GM21576 (cell line): ENCODE data around the gene IQGAP3.

Source experiments
- ATAC-seq: cut with Tn5 transposase; IDR thresholded peaks from one replicate; pipeline ENCODE4 v1.9.1; 2021; ENCODE audit warnings: mild to moderate bottlenecking, moderate library complexity; ENCODE audit not compliant: unreplicated experiment

The IQGAP3 gene

DNA sequence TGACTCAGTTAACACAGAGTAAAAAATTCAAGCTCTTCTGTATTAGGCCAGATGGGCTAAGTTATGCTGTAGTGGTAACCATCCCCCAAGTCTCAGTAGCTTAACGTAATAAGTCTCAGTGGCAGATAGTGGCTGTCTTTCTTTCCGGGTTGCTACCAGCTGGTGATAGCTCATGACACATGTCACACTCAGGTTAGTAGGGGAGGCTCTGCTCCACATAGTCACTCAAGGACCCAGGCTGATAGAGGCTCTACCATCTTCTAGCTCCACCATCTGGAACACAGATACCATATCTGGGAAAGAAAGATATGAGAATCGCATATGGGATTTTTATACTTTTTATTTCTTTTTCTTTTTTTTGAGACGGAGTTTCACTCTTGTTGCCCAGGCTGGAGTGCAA is 55.5 kb downstream of the IQGAP3 start:
- ATAC-seq = no peak

DNA sequence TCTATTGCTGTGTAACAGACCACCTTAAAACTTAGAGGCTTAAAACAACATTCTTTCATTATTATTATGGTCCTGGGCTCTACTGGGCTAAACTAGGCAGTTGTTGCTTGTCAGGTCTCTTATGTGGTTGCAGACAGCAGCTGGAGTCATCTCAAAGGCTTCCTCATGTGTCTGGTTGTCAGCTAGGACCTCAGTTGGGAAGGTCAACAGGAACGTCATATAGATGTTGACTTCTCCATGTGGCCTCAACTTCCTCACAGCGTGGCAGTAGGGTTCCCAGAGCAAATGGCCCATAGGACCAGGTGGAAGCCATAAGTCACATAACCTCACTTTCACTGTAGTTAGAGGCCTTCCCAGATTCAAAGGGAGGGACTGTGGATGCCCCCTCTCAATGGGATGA is 56.4 kb downstream of the IQGAP3 start:
- no peak for ATAC-seq

- no peak for ATAC-seq
Measured at GRCh38 chr1:156513185-156513584, 59.2 kb downstream of the IQGAP3 start.

DNA sequence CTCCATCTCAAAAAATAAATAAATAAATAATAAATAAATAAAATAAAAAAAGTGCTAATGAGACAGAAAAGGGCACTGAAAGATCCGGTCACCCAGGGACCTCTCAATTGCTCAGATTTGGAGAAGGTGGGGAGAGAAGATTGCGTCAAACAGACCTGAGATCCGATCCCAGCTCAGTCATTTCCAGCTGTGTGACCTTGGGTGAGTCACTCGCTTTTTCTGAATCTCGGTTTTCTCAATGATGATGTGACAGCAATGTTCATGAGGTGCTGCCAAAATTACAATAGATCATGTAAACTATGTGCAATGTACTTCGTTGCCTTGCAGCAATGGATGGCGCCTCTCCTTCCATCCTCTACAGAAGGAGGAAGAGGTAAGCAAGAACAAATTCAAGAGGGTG is 60.7 kb downstream of the IQGAP3 start:
- no peak for ATAC-seq

DNA sequence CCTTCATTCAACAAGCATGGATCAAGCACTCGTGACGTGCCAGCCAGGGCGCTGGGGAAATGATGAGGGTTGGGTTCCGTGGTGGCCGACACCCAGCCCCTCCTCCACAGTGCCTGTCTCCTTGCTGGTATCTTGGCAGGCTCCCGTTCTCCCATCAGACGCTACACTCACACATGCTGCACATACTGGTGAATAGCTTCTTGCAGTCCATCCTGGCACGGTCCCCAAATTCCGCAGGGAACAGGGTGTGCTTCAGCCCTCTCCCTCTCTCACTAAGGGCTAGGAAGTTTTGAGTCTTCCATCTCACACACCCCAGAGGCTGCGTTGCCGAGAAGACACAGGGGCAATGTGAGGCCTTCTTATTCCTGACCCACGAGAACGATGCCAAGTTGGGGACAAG is 61.7 kb downstream of the IQGAP3 start:
- no peak for ATAC-seq

DNA sequence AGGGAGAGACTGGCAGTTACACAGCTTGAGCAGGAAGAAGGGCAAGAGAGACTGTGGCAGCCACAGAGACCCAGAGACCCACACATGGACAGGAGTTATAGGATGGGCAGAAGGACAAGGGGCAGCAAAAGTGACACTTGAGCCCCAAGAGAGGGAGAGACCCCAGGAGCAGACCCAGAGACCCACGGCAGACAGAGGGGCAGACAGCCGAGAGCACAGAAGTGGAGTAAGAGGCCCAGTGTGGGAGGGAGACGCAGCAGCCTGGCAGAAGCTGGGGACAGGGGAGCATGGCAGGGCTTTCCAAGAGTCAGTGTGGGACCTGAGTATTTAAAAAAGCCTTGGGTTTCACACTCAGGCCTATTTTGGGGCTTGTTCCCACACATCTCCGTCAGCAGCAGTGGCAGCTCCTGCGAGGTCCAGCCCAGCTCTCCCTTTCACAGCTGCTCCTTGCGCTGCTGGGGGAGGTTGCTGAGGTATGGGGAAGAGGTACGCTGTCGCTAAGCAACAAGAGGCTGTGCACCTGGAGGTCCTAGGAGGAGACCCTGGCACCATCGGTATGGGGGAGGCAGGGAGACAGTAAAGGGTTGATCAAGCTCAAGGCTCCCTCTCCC is 62.8 kb downstream of the IQGAP3 start:
- no peak for ATAC-seq

DNA sequence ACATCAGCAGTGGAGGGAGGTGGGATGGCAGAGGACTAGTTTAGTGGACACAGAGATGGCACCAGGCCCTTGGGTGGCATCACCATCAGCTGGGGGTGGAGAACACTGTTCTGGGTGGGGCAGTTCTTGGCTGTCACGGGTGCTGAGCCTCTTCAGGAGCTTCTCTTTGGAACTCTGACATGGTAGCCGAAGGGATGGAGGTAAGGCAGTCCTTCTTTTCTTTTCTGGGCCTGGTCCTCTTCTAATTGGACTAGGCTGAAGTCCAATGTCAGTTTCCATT is 63.5 kb downstream of the IQGAP3 start:
- no peak for ATAC-seq

DNA sequence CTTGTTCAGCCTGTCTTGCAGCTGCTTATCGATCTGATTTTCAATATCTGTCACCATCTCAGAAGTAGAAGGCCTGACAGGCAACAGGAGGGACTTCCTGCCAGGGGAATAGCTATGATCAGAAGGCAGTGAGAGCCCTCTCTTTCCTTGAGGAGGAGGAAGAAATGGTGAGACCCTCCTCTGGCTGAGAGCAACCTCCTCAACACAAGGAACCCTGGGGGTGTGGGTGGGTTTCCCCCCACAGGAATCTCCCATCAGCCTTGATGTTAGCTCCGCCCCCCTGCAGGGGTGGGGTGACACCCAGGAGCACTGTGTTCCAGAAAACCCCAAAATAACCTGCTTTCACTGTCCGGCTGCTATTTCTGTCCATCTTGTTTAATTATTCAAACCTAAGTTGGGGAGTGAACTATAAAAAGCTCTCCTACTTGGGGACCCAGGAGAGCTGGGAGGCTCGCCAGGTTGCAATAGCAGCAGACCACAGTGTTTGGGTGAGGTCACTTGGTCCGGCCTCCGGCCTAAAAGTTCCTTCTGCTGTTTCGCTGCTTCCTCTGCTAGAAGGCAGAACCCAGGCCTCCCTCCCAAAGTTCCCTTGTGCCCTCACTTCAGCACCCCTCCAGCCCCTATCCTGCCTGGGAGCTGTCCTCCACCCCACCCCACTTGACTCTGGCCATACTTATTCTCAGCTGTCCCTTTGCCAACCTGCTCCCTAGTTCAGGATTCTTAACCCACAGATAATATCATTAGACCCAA is 64.0 kb downstream of the IQGAP3 start:
- no peak for ATAC-seq

DNA sequence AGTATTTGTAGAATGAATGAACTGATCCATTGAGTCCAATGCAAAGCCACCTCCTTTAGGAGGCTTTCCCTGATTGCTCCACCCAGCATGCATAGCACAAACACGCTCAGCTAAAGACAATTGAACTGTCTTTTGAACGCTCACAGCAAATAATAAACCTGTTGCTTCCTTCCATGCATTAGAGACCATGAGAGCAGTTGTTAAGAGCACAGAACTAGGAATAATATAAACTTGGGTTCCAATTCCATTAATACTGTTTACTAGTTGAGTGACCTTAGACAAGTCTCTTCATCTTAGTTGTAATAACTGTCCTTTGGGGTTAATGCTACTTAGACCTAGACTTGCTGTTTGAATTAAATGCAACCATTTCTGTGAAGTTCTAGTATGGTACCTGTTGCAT is 65.9 kb downstream of the IQGAP3 start:
- ATAC-seq = no peak

DNA sequence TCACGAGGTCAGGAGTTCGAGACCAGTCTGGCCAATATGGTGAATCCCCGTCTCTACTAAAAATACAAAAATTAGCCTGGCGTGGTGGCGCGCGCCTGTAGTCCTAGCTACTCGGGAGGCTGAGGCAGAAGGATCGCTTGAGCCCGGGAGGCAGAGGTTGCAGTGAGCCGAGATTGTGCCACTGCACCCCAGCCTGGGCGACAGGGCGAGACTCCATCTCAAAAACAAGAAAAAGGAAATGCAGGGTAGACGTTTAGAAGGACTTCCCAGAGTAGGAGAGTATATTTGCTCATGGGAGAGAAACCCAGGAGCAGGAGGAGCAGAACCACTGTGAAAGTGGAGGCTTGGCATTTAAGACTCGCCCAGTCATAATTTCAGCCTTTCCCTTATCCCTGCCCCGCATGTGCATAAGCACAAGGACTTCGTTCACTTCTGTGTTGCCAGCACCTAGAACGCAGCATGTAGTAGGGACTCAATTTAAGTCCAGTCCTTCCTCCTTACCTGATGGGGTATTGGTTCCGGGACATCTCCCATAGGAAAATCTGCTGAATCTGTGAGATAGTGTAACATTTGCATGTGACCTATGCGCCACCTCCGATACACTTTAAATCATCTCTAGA is 66.6 kb downstream of the IQGAP3 start:
- ATAC-seq = no peak

DNA sequence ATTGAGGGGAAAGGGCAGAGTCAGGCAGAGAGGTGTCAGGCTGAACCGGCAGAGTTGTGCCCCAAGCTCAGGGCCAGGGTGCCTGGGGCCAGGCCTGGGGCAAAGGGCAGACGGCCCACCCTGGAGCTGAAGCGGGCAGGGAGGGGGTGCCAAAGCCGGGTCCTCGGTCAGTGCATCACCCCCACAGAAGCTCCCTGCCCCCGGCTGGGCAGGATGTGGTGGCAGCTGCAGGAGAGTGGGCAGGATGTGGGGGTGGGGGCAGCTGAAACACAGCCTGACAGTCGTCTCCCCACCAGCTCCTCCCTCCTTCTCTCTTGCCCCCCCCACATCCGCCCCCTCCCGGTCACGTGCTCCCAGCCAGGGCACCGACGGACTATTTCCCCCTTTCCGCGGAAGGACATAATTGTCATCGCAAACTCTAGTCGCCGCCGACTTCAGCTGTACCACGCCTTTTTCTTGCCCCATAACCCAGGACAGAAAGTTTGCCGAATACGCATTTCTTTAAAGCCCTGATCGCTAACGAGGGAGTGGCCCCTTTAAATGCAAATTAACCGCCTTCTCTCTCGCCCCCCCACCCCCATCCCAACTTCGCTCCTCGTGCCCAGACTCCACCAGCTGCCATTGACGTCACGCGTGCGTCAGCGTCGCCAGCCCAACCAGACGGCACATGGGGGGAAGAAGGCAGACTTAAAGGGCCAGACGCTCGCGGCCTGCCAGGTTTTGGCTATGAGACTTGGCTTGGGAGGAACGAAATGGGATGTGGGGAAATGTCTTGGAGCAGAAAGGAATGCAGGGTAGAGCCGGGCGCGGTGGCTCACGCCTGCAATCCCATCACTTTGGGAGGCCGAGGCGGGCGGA is 67.3 kb downstream of the IQGAP3 start:
- ATAC-seq = peak; percentile 33

DNA sequence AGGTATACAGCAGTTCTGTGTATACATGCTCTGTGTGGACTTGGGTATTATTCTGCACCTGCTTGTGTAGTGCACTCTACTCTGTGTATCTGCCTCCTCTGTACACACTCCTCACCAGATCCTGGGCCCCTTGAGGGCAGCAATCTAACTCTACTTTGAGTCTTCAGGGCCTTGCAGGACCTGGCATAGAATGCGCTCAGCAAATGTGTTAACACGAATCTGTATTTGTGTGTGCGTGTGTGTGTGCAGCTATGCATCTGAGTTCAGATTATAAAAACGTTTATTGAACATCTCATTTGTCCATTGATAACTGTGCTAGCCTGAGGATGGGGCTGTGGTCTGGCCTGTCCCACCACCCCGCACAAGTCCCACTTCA is 67.9 kb downstream of the IQGAP3 start:
- no peak for ATAC-seq

- no peak for ATAC-seq
Measured at GRCh38 chr1:156503698-156504437, 68.5 kb downstream of the IQGAP3 start.

- ATAC-seq = no peak
Measured at GRCh38 chr1:156502894-156503697, 69.3 kb downstream of the IQGAP3 start.

DNA sequence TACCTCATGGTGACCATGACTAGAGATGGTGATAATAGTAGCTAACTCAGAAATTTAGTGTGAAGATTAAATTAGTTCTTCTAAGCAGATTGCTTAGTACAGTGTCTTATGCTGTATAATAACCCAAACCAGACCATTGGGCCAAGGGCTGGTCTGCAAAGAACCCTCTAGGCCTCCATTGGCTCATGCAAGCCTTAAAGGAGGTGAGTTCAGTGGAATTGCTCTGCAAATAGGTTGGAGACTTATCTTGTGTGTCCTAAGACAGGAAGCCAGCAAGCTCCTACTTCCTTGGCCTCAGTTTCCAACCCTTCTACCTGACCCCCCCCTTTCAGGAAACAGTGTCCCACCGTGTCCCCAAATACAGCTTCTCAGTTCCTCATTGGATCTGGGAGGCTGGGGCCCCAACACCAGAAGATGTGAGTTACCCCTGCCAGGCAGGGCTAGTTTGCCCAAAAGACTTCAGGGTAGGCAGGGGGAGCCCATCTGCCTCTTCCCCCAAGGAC is 69.9 kb downstream of the IQGAP3 start:
- ATAC-seq = no peak

DNA sequence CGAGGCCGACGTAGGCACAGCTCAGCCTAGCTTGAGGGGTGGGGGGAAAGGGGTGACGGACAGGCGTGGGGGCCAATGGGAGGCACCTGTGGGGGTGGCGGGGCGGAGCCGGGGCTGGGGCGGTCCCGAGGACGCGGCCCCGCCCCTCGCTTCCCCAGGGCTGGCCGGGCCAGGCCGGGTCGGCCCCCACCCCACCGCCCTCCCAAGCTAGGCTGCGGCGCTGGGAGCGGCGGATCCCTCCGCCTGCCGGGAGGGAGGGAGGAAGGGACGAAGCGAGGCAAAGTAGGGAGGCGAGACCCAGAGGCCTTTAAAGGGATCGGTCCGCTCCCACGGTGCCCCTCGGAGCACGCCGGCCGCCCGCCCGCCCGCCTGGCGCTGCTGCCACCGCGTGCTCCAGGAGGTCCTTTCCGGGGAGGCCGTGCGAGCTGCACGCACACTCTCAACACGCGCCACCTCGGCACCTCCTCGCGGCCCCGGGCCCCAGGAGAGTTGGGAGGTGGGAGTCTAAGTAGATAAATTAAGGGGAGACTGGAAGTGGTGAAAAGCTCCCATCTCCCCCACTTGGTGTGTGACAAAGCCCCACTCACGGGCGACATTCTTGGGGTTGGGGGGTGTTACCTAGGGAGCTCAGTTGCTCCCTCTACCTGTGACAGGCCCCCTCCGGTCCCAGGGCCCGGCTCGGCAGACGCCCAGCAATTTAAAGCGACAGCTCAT is 71.4 kb downstream of the IQGAP3 start:
- peak; percentile 48 for ATAC-seq

- ATAC-seq = no peak
Measured at GRCh38 chr1:156500543-156500792, 71.9 kb downstream of the IQGAP3 start, which contains the start of gene MEF2D. MEF2D (minus strand) TSS chr1:156500775; CDS start chr1:156483292, 17,483 bp downstream.

DNA sequence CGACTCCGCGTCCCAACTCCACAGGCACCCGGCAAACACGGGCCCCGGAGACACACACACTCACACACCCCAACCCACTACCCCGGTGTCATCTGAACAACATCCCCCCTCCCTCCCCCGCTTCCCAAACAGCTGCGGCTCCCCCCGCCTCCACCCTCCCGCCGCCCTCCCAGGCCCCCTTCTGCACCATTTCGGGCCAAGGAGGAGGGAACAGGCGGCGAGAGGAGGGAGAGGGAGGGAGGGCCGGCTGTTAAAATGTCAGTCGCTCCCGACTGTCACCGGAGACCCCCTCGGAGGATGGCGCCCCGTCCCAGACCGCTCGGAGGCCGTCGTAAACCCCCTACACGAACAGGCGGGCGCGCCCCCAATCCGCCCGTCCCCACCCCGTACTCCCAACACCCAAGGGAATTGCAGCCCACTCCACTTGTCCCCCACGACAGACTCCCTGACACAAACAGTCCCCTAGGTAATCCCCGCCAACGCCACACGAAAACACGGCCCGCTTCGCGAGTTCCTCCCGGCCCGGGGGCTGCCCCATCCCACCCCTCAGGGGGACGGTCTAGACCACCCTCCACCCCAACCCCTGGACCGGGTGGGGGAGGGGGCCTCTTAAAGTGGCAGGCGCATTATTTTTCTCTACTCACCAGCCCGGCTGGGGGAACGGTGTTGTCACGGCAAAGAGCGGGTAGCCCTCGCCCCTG is 72.4 kb downstream of the IQGAP3 start:
- no peak for ATAC-seq
